CD4-positive, CD25-positive, alpha-beta regulatory T cell (primary cell): ENCODE data around the gene SYMPK. TPM values are rescaled to one million over a fixed set of nuclear protein-coding genes. Genes with fewer than 3 reads are reported as not detected.

ENCODE experiments used
- ATAC-seq, 2 donors: fragments of 150-1000 bp; cut with Tn5 transposase; one replicate each; pipeline ENCODE4 v1.10.0; 2021; ENCODE audit warnings: low read depth in 2 of 2, moderate number of reproducible peaks in 2 of 2, moderate library complexity in 1 of 2
- DNase-seq, 3 donors: peaks; one replicate each; pipeline versions ENCODE4 v3.0.0 to v3.0.0-alpha.2; 2012 to 2022; ENCODE audit warnings: mixed read lengths in 1 of 3
- H3K27ac ChIP-seq: one replicate; pipeline ENCODE4 v1.7.0; 2013; ENCODE audit warnings: mild to moderate bottlenecking, low read length; ENCODE audit not compliant: insufficient read depth, poor library complexity, severe bottlenecking
- H3K27me3 ChIP-seq: one replicate; pipeline ENCODE4 v1.7.0; 2013; ENCODE audit warnings: low read length; ENCODE audit not compliant: control insufficient read depth, insufficient read depth
- H3K36me3 ChIP-seq: one replicate; pipeline ENCODE4 v1.7.0; 2013; ENCODE audit warnings: mild to moderate bottlenecking, low read length, moderate library complexity; ENCODE audit not compliant: control insufficient read depth, insufficient read depth
- H3K4me1 ChIP-seq: 2 replicates; pipeline ENCODE4 v1.7.0; 2013; ENCODE audit warnings: mild to moderate bottlenecking, low read length; ENCODE audit not compliant: insufficient read depth, control insufficient read depth, poor library complexity, severe bottlenecking
- H3K4me3 ChIP-seq: one replicate; pipeline ENCODE4 v1.7.0; 2013; ENCODE audit warnings: low read depth, mild to moderate bottlenecking, low read length, moderate library complexity
- H3K9me3 ChIP-seq, 2 experiments: 1 replicate in 1 of 2; 2 replicates in 1 of 2; pipeline ENCODE4 v1.7.0; 2013; ENCODE audit warnings: low read length in 2 of 2, mild to moderate bottlenecking in 1 of 2, moderate library complexity in 1 of 2; ENCODE audit not compliant: control insufficient read depth in 2 of 2
- H3K27ac Mint-ChIP-seq, 3 donors: one replicate each; pipeline ENCODE4 v1.8.0; 2020 to 2022; ENCODE audit warnings: mild to moderate bottlenecking in 3 of 3, mixed read lengths in 3 of 3, moderate library complexity in 2 of 3
- H3K27me3 Mint-ChIP-seq: one replicate; pipeline ENCODE4 v1.8.0; 2022; ENCODE audit warnings: mild to moderate bottlenecking, mixed read lengths
- H3K36me3 Mint-ChIP-seq: one replicate; pipeline ENCODE4 v1.8.0; 2020; ENCODE audit warnings: mixed read lengths
- H3K4me1 Mint-ChIP-seq, 4 donors: one replicate each; pipeline ENCODE4 v1.8.0; 2020 to 2022; ENCODE audit warnings: mixed read lengths in 4 of 4, mild to moderate bottlenecking in 1 of 4
- H3K4me3 Mint-ChIP-seq, 4 donors: one replicate each; pipeline ENCODE4 v1.8.0; 2020 to 2022; ENCODE audit warnings: mild to moderate bottlenecking in 4 of 4, mixed read lengths in 4 of 4, moderate library complexity in 3 of 4
- H3K9me3 Mint-ChIP-seq, 7 donors: one replicate each; pipeline ENCODE4 v1.8.0; 2020 to 2022; ENCODE audit warnings: mixed read lengths in 7 of 7, mild to moderate bottlenecking in 3 of 7, moderate library complexity in 2 of 7
- polyA plus RNA-seq, 4 donors: library from polyadenylated mRNA; unstranded; fragments of 300-500 nt; fragmentation: Illumina TruSeq; gene quantifications; one replicate each; pipeline ENCODE4 v1.2.3, GENCODE V29; 2021
- total RNA-seq: library from RNA; stranded (reverse); gene quantifications from one replicate; pipeline ENCODE4 v1.2.3, GENCODE V29; 2022

Gene SYMPK
- total and polyA plus RNA-seq, 5 donors from 2014 or later: 5.0 to 87.6 (median 10.5) TPM

GRCh38 chr19:45834970-45835369 is 28.0 kb downstream of the SYMPK start:
- no peaks in the 10 kb centered on the region for H3K9me3 ChIP-seq
- peaks cover 82% of the 10 kb centered on the region for H3K36me3 ChIP-seq
- Mint-ChIP-seq H3K9me3 (no peaks in the 10 kb centered on the region), H3K4me1 (peaks cover 0 to 5% (median 1%) of the 10 kb centered on the region in 4 donors), H3K4me3 (no peak overlapping the region), H3K27ac (no peak overlapping the region), H3K36me3 (peaks cover 51% of the 10 kb centered on the region), H3K27me3 (no peaks in the 10 kb centered on the region)
- DNase-seq: no peak
- H3K27ac ChIP-seq: no peak overlapping the region
- ATAC-seq: no peak
- H3K4me1 ChIP-seq: no peaks in the 10 kb centered on the region
- H3K27me3 ChIP-seq: no peaks in the 10 kb centered on the region
- H3K4me3 ChIP-seq: no peak overlapping the region

- no peak overlapping the region for H3K27ac Mint-ChIP-seq
- no peaks in the 10 kb centered on the region for H3K27me3 Mint-ChIP-seq
- Histone ChIP-seq H3K4me1 (no peaks in the 10 kb centered on the region), H3K27ac (no peak overlapping the region), H3K36me3 (peaks cover 73% of the 10 kb centered on the region), H3K4me3 (no peak overlapping the region), H3K9me3 (no peaks in the 10 kb centered on the region), H3K27me3 (no peaks in the 10 kb centered on the region)
- peaks cover 43% of the 10 kb centered on the region for H3K36me3 Mint-ChIP-seq
- no peak overlapping the region for H3K4me3 Mint-ChIP-seq
- no peak for ATAC-seq
- peaks cover 0 to 3% (median 0%) of the 10 kb centered on the region in 7 donors for H3K9me3 Mint-ChIP-seq
- DNase-seq: no peak
- H3K4me1 Mint-ChIP-seq: peaks cover 0 to 3% (median 1%) of the 10 kb centered on the region in 4 donors
Observed at GRCh38 chr19:45828945-45829344, 34.0 kb downstream of the SYMPK start.

- Histone ChIP-seq H3K27me3 (no peaks in the 10 kb centered on the region), H3K36me3 (peaks cover 71% of the 10 kb centered on the region), H3K4me3 (no peak overlapping the region), H3K9me3 (no peaks in the 10 kb centered on the region), H3K4me1 (no peaks in the 10 kb centered on the region), H3K27ac (no peak overlapping the region)
- Mint-ChIP-seq H3K27ac (no peak overlapping the region), H3K36me3 (peaks cover 43% of the 10 kb centered on the region), H3K9me3 (peaks cover 0 to 3% (median 0%) of the 10 kb centered on the region in 7 donors), H3K4me3 (no peak overlapping the region), H3K27me3 (no peaks in the 10 kb centered on the region), H3K4me1 (peaks cover 0 to 3% (median 1%) of the 10 kb centered on the region in 4 donors)
- ATAC-seq (no peak), DNase-seq (no peak)
Observed at GRCh38 chr19:45828523-45828922, 34.4 kb downstream of the SYMPK start.

GRCh38 chr19:45827459-45828093 is 35.4 kb downstream of the SYMPK start:
- Mint-ChIP-seq H3K9me3 (peaks cover 0 to 3% (median 0%) of the 10 kb centered on the region in 7 donors), H3K27me3 (no peaks in the 10 kb centered on the region), H3K36me3 (peaks cover 42% of the 10 kb centered on the region), H3K27ac (no peak overlapping the region), H3K4me3 (no peak overlapping the region), H3K4me1 (peaks cover 0 to 3% (median 1%) of the 10 kb centered on the region in 4 donors)
- Histone ChIP-seq H3K9me3 (no peaks in the 10 kb centered on the region), H3K27ac (no peak overlapping the region), H3K4me1 (no peaks in the 10 kb centered on the region), H3K36me3 (peaks cover 67% of the 10 kb centered on the region), H3K4me3 (no peak overlapping the region), H3K27me3 (no peaks in the 10 kb centered on the region)
- ATAC-seq (no peak), DNase-seq (no peak)

GRCh38 chr19:45826934-45827333 is 36.0 kb downstream of the SYMPK start:
- H3K36me3 Mint-ChIP-seq: peaks cover 38% of the 10 kb centered on the region
- H3K9me3 Mint-ChIP-seq: peaks cover 0 to 3% (median 0%) of the 10 kb centered on the region in 7 donors
- Histone ChIP-seq H3K27ac (no peak overlapping the region), H3K9me3 (no peaks in the 10 kb centered on the region), H3K4me3 (no peak overlapping the region), H3K4me1 (no peaks in the 10 kb centered on the region), H3K36me3 (peaks cover 63% of the 10 kb centered on the region), H3K27me3 (no peaks in the 10 kb centered on the region)
- no peak for DNase-seq
- peaks cover 0 to 3% (median 0%) of the 10 kb centered on the region in 4 donors for H3K4me1 Mint-ChIP-seq
- no peaks in the 10 kb centered on the region for H3K27me3 Mint-ChIP-seq
- ATAC-seq: no peak
- no peak overlapping the region for H3K4me3 Mint-ChIP-seq
- no peak overlapping the region for H3K27ac Mint-ChIP-seq

- H3K27me3 Mint-ChIP-seq: no peaks in the 10 kb centered on the region
Observed at GRCh38 chr19:45825917-45826893, 36.7 kb downstream of the SYMPK start.

GRCh38 chr19:45825263-45825605 is 37.7 kb downstream of the SYMPK start:
- ATAC-seq (no peak), DNase-seq (no peak)
- no peaks in the 10 kb centered on the region for H3K27me3 Mint-ChIP-seq
- peaks cover 0 to 3% (median 0%) of the 10 kb centered on the region in 7 donors for H3K9me3 Mint-ChIP-seq
- Histone ChIP-seq H3K27ac (no peak overlapping the region), H3K9me3 (no peaks in the 10 kb centered on the region), H3K27me3 (no peaks in the 10 kb centered on the region), H3K4me1 (no peaks in the 10 kb centered on the region), H3K36me3 (peaks cover 52% of the 10 kb centered on the region), H3K4me3 (no peak overlapping the region)
- H3K4me1 Mint-ChIP-seq: peaks cover 0 to 3% (median 0%) of the 10 kb centered on the region in 4 donors
- no peak overlapping the region for H3K27ac Mint-ChIP-seq
- H3K4me3 Mint-ChIP-seq: no peak overlapping the region
- H3K36me3 Mint-ChIP-seq: peaks cover 34% of the 10 kb centered on the region

More at GRCh38 chr19:45825917-45826893, 36.7 kb downstream of the SYMPK start:
- peaks cover 60% of the 10 kb centered on the region for H3K36me3 ChIP-seq
- DNase-seq (no peak), ATAC-seq (no peak)
- H3K27me3 ChIP-seq: no peaks in the 10 kb centered on the region
- peaks cover 34% of the 10 kb centered on the region for H3K36me3 Mint-ChIP-seq
- no peaks in the 10 kb centered on the region for H3K9me3 ChIP-seq
- no peak overlapping the region for H3K4me3 Mint-ChIP-seq
- no peak overlapping the region for H3K27ac ChIP-seq
- H3K27ac Mint-ChIP-seq: peak overlapping the region in 1 of 3 donors; percentile 9
- H3K4me1 Mint-ChIP-seq: peaks cover 0 to 3% (median 0%) of the 10 kb centered on the region in 4 donors
- no peaks in the 10 kb centered on the region for H3K4me1 ChIP-seq
- peaks cover 0 to 3% (median 0%) of the 10 kb centered on the region in 7 donors for H3K9me3 Mint-ChIP-seq
- no peak overlapping the region for H3K4me3 ChIP-seq
